ENCODE measurements around the gene BMF.
"Not testable (repeated sequence)": the region's sequence is repeated elsewhere in the genome, so short reads cannot be mapped to it uniquely, and the experiment has no call there.

The BMF gene

DNA sequence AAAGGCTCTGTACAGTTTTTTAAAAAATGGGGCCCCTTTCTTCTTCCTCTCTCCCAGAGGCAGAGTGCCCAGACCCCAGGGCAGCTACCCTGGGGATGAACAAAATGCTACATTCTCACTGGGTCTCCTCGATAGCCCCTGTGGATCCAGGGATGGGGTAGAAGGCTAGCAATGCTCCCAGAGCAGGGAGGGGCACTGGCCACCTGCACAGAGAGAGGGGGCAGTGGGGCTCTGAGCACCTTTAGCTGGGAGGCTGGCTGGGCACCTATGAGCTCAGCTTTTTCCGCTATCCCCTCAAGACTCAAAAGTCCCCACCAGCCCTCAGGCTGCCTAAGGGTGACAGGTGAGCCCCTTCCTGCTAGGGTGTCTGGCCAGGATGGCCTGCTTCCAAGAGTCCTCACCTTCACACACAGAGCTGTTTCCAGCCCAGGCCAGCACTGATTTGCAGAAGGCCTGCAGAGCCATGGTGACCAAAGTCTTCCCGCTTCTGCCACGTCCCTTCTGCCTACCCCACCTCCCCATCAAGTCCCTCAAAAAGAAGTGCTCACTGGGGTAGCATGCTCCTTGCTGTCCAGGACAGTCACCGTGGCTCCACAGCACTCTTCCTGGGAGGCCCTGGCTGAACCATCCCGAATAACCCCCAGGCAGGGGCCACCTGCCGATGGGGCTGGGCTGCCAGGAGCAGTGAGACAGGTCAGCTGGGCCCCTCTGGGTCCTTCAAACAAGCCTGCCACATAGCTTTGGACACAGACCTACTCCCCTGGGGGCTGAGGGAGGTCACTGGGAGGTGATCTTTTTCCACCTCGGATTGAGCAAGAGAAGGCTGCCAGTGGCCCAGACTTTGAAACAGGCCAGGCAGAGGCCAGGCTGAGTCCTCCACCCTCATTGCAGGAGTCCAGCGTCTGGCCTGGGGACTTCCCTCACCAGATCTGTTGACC is 20.4 kb downstream of the BMF start:
- DNase-seq = no peak

- DNase-seq = no peak
Observed at GRCh38 chr15:40087068-40087810, 21.4 kb downstream of the BMF start.

DNA sequence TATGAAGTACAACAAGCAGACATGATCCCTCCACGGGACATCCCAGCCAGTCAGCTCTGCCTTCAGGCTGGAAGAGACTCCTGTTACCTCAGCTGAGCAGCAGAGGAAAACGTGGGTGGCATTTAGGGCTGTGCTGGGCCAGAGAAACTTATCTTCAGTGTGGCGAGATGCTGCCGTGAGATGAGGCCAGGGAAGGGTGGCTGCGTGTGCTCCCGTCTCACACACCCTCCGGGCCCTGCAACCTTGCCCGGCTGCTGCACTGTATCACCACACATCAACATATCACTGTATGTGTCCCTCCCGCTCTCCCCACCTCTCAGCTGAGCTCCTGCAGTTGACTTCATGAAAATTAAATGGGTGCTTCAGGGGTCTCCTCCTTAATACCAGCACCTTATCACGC is 23.4 kb downstream of the BMF start:
- DNase-seq = no peak

DNA sequence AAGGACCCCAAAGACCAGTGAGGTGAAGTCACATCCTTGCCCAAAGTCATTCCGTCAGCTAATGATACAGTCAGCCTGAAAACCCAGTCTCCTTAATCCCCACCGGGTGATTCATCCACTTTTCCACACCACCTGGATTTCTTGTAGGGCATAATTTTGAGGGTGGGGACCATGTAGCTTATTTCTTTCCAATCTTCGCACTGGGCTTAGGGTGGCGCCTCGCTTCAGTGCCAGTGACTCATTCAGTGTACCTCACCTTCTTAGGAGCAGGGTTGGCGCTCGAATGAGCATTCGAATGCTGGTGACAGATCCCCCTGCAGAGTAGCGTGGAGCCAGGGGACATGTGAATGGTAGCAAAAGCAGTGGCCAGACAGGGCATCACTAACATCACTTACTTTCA is 24.0 kb downstream of the BMF start:
- no peak for DNase-seq

GRCh38 chr15:40082195-40082883 is 26.3 kb downstream of the BMF start:
- DNase-seq = no peak

DNA sequence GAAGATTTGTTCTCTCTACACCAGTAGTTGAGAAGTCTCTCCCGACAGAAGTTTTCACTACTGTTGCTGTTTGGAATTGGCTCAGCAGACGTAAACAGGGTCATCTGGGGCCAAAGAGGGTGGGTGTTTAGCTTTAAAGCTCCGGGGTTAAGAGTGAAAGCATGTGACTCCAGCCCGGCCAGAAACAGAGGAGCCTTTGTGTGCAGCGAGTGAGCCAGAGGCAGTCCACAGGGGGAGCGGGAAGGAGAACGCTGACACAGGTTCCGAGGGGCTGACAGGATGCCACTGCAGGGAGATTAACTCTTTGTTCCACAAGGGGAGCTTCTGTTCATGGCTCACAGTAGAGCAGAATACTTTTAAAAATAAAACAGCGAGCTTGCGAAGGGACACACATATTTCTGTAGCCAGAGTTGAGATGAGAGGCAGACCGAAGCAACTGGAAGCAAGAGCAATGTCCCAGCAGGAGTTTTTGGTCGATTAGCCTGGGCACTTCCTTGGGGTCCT is 26.9 kb downstream of the BMF start:
- DNase-seq = no peak

- no peak for DNase-seq
Observed at GRCh38 chr15:40080847-40081246, 27.8 kb downstream of the BMF start.

DNA sequence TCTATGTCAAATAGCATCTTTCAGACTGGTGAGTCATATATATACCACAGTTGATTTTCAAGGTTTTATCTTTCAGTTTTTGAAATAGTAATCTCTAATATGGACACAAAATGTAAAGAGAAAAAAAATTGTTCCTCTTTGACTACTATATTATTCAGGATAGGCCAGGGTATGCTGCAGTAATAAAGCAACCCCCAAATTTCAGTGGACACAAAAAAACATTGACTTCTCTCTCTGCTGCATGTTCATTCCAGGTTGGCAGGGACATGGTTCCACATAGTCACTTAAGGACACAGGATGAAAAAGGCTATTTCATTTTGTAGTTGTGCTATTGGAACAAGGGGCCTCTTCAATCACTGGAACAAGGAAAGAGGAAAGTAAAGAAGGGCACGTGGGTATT is 28.6 kb downstream of the BMF start:
- DNase-seq = no peak

DNA sequence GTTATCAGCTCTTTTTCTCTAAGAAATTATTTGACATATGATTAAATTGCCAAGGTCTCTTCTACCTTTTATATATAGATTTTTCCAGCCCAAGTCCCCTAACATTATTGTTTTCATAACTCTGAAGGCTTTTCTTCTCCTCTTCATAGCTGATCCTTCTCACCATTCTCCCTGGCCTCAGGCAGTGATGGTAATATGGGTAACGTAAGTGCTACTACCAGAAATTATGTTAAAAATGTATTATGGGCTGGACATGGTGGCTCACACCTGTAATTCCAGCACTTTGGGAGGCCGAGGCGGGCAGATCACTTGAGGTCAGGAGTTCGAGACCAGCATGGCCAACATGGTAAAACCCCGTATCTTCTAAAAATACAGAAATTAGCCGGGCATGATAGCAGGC is 29.2 kb downstream of the BMF start:
- DNase-seq = no peak

GRCh38 chr15:40075298-40076044 is 33.2 kb downstream of the BMF start:
- DNase-seq = no peak

DNA sequence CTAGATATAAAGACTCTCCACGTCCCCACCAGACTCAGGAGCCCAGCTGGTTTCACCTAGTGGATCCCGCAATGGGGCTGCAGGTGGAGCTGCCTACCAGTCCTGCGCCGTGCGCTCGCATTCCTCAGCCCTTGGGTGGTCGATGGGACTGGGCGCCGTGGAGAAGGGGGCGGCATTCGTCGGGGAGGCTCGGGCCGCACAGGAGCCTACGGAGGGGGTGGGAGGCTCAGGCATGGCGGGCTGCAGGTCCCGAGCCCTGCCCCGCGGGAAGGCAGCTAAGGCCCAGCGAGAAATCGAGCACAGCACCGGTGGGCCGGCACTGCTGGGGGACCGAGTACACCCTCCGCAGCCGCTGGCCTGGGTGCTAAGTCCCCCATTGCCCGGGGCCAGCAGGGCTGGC is 34.0 kb downstream of the BMF start:
- DNase-seq = not testable (repeated sequence)

DNA sequence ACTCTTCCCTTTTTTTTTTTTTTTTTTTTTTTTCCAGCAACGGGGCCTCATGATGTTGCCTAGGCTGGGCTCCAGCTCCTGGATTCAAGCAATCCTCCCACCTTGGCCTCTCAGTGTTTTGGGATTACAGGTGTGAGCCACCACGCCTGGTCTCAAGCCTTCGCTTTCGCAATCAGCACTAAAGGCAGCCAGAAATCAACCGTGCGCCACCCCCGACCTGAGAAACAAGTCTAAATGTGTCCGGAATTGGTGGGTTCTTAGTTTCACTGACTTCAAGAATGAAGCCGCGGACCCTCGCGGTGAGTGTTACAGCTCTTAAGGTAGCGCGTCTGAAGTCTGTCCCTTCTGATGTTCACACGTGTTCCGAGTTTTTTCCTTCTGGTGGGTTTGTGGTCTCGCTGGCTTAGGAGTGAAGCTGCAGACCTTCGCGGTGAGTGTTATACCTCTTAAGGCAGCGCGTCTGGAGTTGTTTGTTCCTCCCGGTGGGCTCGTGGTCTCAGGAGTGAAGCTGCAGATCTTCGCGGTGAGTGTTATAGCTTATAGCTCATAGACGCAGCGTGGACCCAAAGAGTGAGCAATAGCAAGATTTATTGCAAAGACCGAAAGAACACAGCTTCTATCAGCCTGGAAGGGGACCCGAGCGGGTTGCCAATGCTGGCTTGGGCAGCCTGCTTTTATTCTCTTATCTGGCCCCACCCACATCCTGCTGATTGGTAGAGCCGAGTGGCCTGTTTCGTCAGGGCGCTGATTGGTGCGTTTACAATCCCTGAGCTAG is 34.8 kb downstream of the BMF start:
- not testable (repeated sequence) for DNase-seq

DNA sequence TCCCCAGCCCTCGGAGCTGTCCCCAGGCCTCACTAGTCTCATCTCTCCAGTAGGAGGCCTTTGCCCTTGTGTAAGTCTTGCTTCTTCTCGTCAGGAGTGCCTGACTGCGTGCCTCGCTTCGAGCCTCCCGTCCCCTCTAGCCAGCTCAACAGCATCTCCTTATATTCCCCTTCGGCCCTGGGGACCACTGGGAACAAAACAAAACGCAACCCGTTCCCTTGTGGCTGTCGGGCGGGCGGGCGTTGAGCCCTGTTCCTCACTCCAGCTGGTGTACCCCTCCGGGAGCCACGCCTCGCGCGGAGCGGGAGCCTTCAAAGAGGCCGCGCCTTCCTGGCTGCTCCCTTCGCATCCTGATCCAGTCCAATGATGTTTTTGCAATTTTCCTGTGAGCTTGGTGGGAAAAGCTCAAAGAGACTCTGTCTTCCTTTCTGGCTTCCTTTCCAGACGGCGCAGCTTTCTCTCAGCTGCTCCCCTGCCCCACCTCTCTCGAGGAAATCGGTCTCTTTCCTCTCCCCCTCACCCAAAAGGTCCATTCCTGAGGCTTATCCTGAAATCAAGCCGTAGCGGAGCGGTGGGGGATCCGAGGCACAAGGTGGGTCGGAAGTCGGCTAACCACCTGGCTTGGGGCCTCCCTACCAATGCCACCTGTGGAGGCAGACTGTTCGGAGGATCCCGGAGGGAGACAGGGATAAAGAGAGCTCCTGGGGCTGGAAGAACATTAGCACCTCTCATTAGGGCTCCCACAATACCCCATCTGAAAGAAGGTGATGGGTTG is 36.3 kb downstream of the BMF start:
- no peak for DNase-seq

DNA sequence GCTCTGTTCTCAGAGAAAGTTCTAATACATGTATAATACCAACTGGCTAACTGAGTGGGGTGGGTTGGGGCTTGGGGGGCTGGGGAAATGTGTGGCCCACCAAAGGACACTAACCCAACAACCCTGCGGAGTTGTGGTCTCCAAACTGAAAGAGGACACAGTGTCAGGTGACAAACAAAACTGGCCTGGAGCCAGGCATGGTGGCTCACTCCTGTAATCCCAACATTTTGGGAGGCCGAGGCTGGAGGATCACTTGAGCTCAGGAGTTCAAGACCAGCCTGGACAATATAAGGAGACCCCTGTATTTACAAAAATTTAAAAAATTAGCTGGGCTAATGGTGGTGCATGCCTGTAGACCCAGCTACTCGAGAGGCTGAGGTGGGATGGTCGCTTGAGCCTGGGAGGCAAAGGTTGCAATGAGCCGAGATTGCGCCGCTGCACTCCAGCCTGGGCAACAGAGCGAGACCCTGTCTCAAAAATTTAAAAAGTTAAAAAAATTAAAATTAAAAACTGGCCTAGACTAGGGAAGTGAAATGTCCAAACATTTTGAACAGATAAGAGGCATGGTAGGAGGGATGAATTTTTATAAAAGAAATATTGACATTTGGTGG is 38.0 kb downstream of the BMF start:
- DNase-seq = no peak

DNA sequence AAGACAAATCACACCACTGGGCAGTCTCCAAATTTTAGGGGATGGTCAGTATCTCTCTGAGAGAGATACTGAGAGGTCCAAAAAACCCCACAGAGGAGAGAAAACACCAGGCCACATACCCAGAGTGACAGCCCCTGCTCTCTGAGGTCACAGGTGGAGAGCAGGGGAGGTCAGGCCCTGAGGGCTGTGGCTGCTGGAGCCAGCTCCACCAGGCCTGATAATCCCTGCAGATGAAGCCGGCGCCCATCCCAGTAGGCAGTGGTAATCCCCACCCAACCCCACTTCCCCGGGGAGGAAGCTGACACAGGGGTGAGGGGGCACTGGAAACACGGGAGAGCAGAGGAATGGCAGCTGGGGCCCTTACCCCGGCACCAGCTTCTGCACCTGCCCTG is 38.5 kb downstream of the BMF start:
- DNase-seq = no peak

GRCh38 chr15:40069178-40070165 is 39.2 kb downstream of the BMF start:
- DNase-seq = no peak

DNA sequence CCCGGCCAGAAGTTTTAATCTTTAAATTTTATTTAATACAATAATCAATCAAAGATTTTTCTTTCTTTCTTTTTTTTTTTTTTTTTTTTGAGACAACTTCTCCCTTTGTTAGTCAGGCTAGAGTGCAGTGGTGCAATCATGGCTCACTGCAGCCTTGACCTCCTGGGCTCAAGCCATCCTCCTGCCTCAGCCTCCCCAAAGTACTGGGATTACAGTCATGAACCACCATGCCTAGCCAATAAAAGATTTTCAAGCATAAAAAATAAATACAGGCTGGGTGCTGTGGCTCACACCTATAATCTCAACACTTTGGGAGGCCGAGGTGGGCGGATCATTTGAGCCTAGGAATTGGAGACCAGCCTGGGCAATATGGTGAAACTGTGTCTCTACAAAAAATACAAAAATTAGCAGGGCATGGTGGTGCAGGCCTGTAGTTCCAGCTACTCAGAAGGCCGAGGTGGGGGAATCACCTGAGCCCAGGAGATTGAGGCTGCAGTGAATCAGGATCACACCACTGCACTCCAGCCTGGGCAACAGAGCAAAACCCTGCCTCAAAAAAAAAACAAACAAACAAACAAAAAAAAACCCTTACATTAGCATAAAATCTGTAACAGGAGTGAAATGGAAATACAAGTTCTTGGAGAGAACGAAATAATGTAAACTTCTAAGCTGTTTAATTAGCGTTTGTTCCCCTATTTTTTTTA is 40.6 kb downstream of the BMF start:
- no peak for DNase-seq

GRCh38 chr15:40066589-40066988 is 42.1 kb downstream of the BMF start:
- no peak for DNase-seq

All from T-helper 1 cell (primary cell).